Stomach (tissue), 4 donors: ENCODE results near the gene DENND4B.

ENCODE experiments used
- CTCF ChIP-seq, 7 experiments: fragments of 450-650 bp in 4 of 7; fragments of 200-600 bp in 3 of 7; sonication (generic) in 3 of 7; IDR thresholded peaks; one replicate each; pipeline ENCODE4 v1.5.1; 2016 to 2019; ENCODE audit warnings: antibody characterized with exemption in 7 of 7, control low read depth in 2 of 7, mild to moderate bottlenecking in 1 of 7
- POLR2A ChIP-seq, 4 donors: fragments of 450-650 bp; IDR thresholded peaks; one replicate each; pipeline ENCODE4 v1.6.1; 2016; ENCODE audit warnings: antibody characterized with exemption in 4 of 4, control low read depth in 2 of 4, mild to moderate bottlenecking in 1 of 4, moderate library complexity in 1 of 4
- POLR2AphosphoS5 ChIP-seq, 3 donors: sonication (generic); formaldehyde crosslinking; IDR thresholded peaks; one replicate each; pipeline ENCODE4 v1.6.1; 2016; ENCODE audit warnings: antibody characterized with exemption in 3 of 3

GRCh38 chr1:153946622-153947241 is at the start of gene DENND4B:
- TF ChIP-seq CTCF (IDR thresholded peaks at IDR 0.05) (peak in 6 of 7 experiments; percentile 35 to 99 (median 95)), POLR2A (IDR thresholded peaks at IDR 0.05) (no peak), POLR2AphosphoS5 (IDR thresholded peaks at IDR 0.05) (peak in 2 of 3 donors; percentile 37 to 79)
